ENCODE data around the gene TMTC1. TPM values are rescaled to one million over a fixed set of nuclear protein-coding genes. Genes with fewer than 3 reads are reported as not detected.

Gene TMTC1
- polyA plus RNA-seq, 1 of the 3 experiments (the other 2 are of a cell fraction), result 0.13 TPM

GRCh38 chr12:29780084-29780483 lies 3.7 kb downstream of the TMTC1 start:
- H3K36me3 ChIP-seq (replicated peaks in 1 of 2; ENCODE audit: control insufficient read depth in 1 of 2, insufficient read depth in 2 of 2, low read length in 1 of 2), result no peaks in the 10 kb centered on the region
- TF ChIP-seq JUND (IDR thresholded peaks at IDR 0.05) (no peak), USF2 (IDR thresholded peaks at IDR 0.05; ENCODE audit: borderline replicate concordance, low read depth, low read length) (no peak), FOXJ3 (CRISPR knock-in tag; IDR thresholded peaks at IDR 0.05) (no peak), USF1 (IDR thresholded peaks at IDR 0.05; ENCODE audit: borderline replicate concordance, low read depth) (no peak), REST (IDR thresholded peaks at IDR 0.05; ENCODE audit: low read depth, low read length) (no peak), GATA2 (CRISPR knock-in tag; IDR thresholded peaks at IDR 0.05) (no peak), TEAD4 (IDR thresholded peaks at IDR 0.05; ENCODE audit: borderline replicate concordance, insufficient read depth) (no peak), NRF1 (IDR thresholded peaks at IDR 0.05; ENCODE audit: low read depth, low read length) (no peak), PBX3 (IDR thresholded peaks at IDR 0.05) (no peak), RFX5 (IDR thresholded peaks at IDR 0.05; ENCODE audit: low read length) (no peak), CTCF (IDR thresholded peaks at IDR 0.05) (no peak), RAD21 (IDR thresholded peaks at IDR 0.05; ENCODE audit: low read length) (no peak), RXRA (IDR thresholded peaks at IDR 0.05; ENCODE audit: borderline replicate concordance, low read depth) (no peak), YY1 (IDR thresholded peaks at IDR 0.05; ENCODE audit: low read depth) (no peak), GABPA (IDR thresholded peaks at IDR 0.05; ENCODE audit: low read depth) (no peak), SMC3 (IDR thresholded peaks at IDR 0.05; ENCODE audit: low read depth, low read length) (no peak), MAX (IDR thresholded peaks at IDR 0.05; ENCODE audit: low read depth) (no peak)
- H3K79me2 ChIP-seq (ENCODE audit: insufficient read depth), result no peaks in the 10 kb centered on the region
- H3K9me2 ChIP-seq, result no peaks in the 10 kb centered on the region
- H3F3A ChIP-seq (replicated peaks; ENCODE audit: insufficient read depth), result no peaks in the 10 kb centered on the region
- no peak overlapping the region for H3K4me3 ChIP-seq (ENCODE audit: low read depth in 2 of 2, low read length in 1 of 2)
- H3K4me1 ChIP-seq (ENCODE audit: control insufficient read depth in 1 of 2, insufficient read depth in 2 of 2, low read depth in 1 of 2, low read length in 1 of 2), result peaks cover 0 to 3% of the 10 kb centered on the region in 2 experiments; a peak in 1 of 4 replicates
- H3K27me3 ChIP-seq (ENCODE audit: insufficient read depth), result peaks cover 21% of the 10 kb centered on the region
- no peak overlapping the region for H3K27ac ChIP-seq (ENCODE audit: low read depth in 2 of 2, low read length in 1 of 2)
- no peak overlapping the region for H3K4me2 ChIP-seq
- CTCF ChIA-PET, result no interaction called here
- no peaks in the 10 kb centered on the region for H4K20me1 ChIP-seq (ENCODE audit: insufficient read depth)
- POLR2A ChIA-PET, result no interaction called here
- H2AFZ ChIP-seq (ENCODE audit: low read depth), result no peak overlapping the region
- H3K9me3 ChIP-seq, result no peaks in the 10 kb centered on the region
- no peak for DNase-seq
- H3K9ac ChIP-seq, result no peak overlapping the region
